A673 (cell line): ENCODE measurements around the gene LINC00305. TPM values are rescaled to one million over a fixed set of nuclear protein-coding genes. Genes with fewer than 3 reads are reported as not detected.

Experiments used
- BruUV-seq: library from RNA; stranded (reverse); fragments of 400-500 nt; replicated peaks from 2 replicates; lab custom pipeline; 2021; lab: Mats Ljungman, UMichigan
- CTCF ChIA-PET: fragments of 300-600 bp; sonication (Branson Sonifier 250); formaldehyde crosslinking; loops from one replicate; lab custom pipeline; 2022; ENCODE audit warnings: antibody characterized with exemption; lab: Charles Lee
- POLR2A ChIA-PET: fragments of 300-600 bp; sonication (Branson Sonifier 250); formaldehyde crosslinking; loops from one replicate; lab custom pipeline; 2022; ENCODE audit warnings: antibody characterized with exemption; ENCODE audit not compliant: low non-redundant PET; lab: Charles Lee
- DNase-seq: peaks from one replicate; pipeline ENCODE4 v3.0.0-alpha.2; 2015; ENCODE audit warnings: low spot score
- H3K27ac ChIP-seq: fragments of 200-600 bp; sonication (generic); 2 replicates; pipeline ENCODE4 v1.5.1; 2016; ENCODE audit warnings: mixed run types, low read depth, mild to moderate bottlenecking, mixed read lengths, antibody characterized with exemption, low read length; ENCODE audit not compliant: poor library complexity, severe bottlenecking
- H3K27me3 ChIP-seq: fragments of 200-600 bp; sonication (generic); replicated peaks from 2 replicates; pipeline ENCODE4 v1.6.1; 2017; ENCODE audit warnings: mixed run types, low read depth, mild to moderate bottlenecking, mixed read lengths, antibody characterized with exemption, low read length; ENCODE audit not compliant: insufficient read depth, poor library complexity
- H3K36me3 ChIP-seq: fragments of 200-600 bp; sonication (generic); 2 replicates; pipeline ENCODE4 v1.6.1; 2016; ENCODE audit warnings: mixed run types, mild to moderate bottlenecking, mixed read lengths, antibody characterized with exemption, low read length; ENCODE audit not compliant: insufficient read depth, poor library complexity, severe bottlenecking
- H3K4me1 ChIP-seq: fragments of 200-600 bp; sonication (generic); 2 replicates; pipeline ENCODE4 v1.6.1; 2017; ENCODE audit warnings: mixed run types, mild to moderate bottlenecking, mixed read lengths, antibody characterized with exemption, low read length; ENCODE audit not compliant: insufficient read depth, poor library complexity, severe bottlenecking
- H3K4me3 ChIP-seq: fragments of 200-600 bp; sonication (generic); 2 replicates; pipeline ENCODE4 v1.5.1; 2016; ENCODE audit warnings: low read depth, mixed run types, mild to moderate bottlenecking, mixed read lengths, low read length; ENCODE audit not compliant: poor library complexity, severe bottlenecking
- H3K9me3 ChIP-seq: fragments of 200-600 bp; sonication (generic); 2 replicates; pipeline ENCODE4 v1.6.1; 2016; ENCODE audit warnings: mixed run types, low read depth, mild to moderate bottlenecking, mixed read lengths, antibody characterized with exemption, low read length; ENCODE audit not compliant: poor library complexity, severe bottlenecking
- CTCF ChIP-seq: fragments of 300-800, 200-600 bp; sonication (generic); conservative IDR thresholded peaks from 2 replicates; pipeline ENCODE4 v1.5.1; 2017; ENCODE audit warnings: low read depth, mild to moderate bottlenecking, antibody characterized with exemption, low read length, moderate library complexity, mixed read lengths
- EZH2 ChIP-seq: fragments of 200-600 bp; sonication (generic); IDR thresholded peaks from 2 replicates; pipeline ENCODE4 v1.6.1; 2017; ENCODE audit warnings: borderline replicate concordance, low read depth, mild to moderate bottlenecking, mixed read lengths, antibody characterized with exemption, low read length; ENCODE audit not compliant: poor library complexity, severe bottlenecking
- intact Hi-C: fragments of 100-400 bp; cut with micrococcal nuclease; formaldehyde crosslinking; loops from one replicate; pipeline ENCODE4 v1.10.0; 2022; ENCODE audit not compliant: unreplicated experiment
- total RNA-seq: library from RNA; stranded (reverse); gene quantifications from 2 replicates; pipeline ENCODE4 v1.2.3, GENCODE V29; 2021

LINC00305 gene
- total RNA-seq, 1 experiment from 2014 or later, result not detected

- no peak overlapping the region for H3K27ac ChIP-seq
- no peaks in the 10 kb centered on the region for H3K4me1 ChIP-seq
- H3K36me3 ChIP-seq, result no peaks in the 10 kb centered on the region
- intact Hi-C loops, result no loop called here
- no peak overlapping the region for H3K4me3 ChIP-seq
- no peak for TF ChIP-seq CTCF
- TF ChIP-seq EZH2, result no peak
- no peaks in the 10 kb centered on the region for H3K9me3 ChIP-seq
- no TSS peak for BruUV-seq
- ChIA-PET CTCF (no interaction called here), POLR2A (no interaction called here)
- H3K27me3 ChIP-seq, result no peaks in the 10 kb centered on the region
- DNase-seq, result no peak
Observed at GRCh38 chr18:64171576-64171975, 22.7 kb upstream of the LINC00305 start.

- Histone ChIP-seq H3K4me3 (no peak overlapping the region), H3K27me3 (no peaks in the 10 kb centered on the region), H3K36me3 (no peaks in the 10 kb centered on the region), H3K4me1 (peaks cover 6% of the 10 kb centered on the region), H3K9me3 (no peaks in the 10 kb centered on the region), H3K27ac (no peak overlapping the region)
- CTCF ChIA-PET, result no interaction called here
- no TSS peak for BruUV-seq
- intact Hi-C loops, result no loop called here
- DNase-seq, result no peak
- TF ChIP-seq CTCF, result no peak
- TF ChIP-seq EZH2, result no peak
- POLR2A ChIA-PET, result no interaction called here
Observed at GRCh38 chr18:64167408-64167925, 18.6 kb upstream of the LINC00305 start.

GRCh38 chr18:64165906-64166305 is 17.0 kb upstream of the LINC00305 start:
- peak; percentile 89 for DNase-seq
- H3K27me3 ChIP-seq, result no peaks in the 10 kb centered on the region
- no peaks in the 10 kb centered on the region for H3K36me3 ChIP-seq
- CTCF ChIA-PET, result no interaction called here
- H3K27ac ChIP-seq, result no peak overlapping the region
- H3K9me3 ChIP-seq, result no peaks in the 10 kb centered on the region
- intact Hi-C loops, result no loop called here
- POLR2A ChIA-PET, result no interaction called here
- peaks cover 6% of the 10 kb centered on the region for H3K4me1 ChIP-seq
- BruUV-seq, result no TSS peak
- H3K4me3 ChIP-seq, result no peak overlapping the region
- TF ChIP-seq CTCF, result no peak
